IMR-90 (cell line): ENCODE measurements around the gene CIDEA. TPM values are rescaled to one million over a fixed set of nuclear protein-coding genes. Genes with fewer than 3 reads are reported as not detected.

ENCODE experiments used
- ATAC-seq: fragments of 200-7000 bp; cut with Tn5 transposase; 2 replicates; pipeline ENCODE4 v1.9.1; 2020; ENCODE audit warnings: low read depth, mild to moderate bottlenecking, moderate library complexity
- BruUV-seq: library from RNA; stranded (reverse); fragments of 400-500 nt; replicated peaks from 2 replicates; lab custom pipeline; 2021; lab: Mats Ljungman, UMichigan
- CTCF ChIA-PET: fragments of 300-600 bp; formaldehyde crosslinking; extraction: SDS; loops from one replicate; lab custom pipeline; 2021; ENCODE audit warnings: antibody characterized with exemption; lab: Yijun Ruan, JAX
- POLR2A ChIA-PET: fragments of 300-600 bp; sonication (Branson Sonifier 250); formaldehyde crosslinking; loops from one replicate; lab custom pipeline; 2022; ENCODE audit warnings: antibody characterized with exemption; ENCODE audit not compliant: unreplicated experiment; lab: Charles Lee
- DNase-seq: peaks from one replicate; pipeline ENCODE4 v3.0.0; 2013
- H2AFZ ChIP-seq: replicated peaks from 2 replicates; pipeline ENCODE3; 2013; ENCODE audit warnings: low read length, mild to moderate bottlenecking; ENCODE audit not compliant: poor library complexity
- H2AK5ac ChIP-seq: 2 replicates; pipeline ENCODE4 v1.6.1; 2013; ENCODE audit warnings: low read depth, low read length, inconsistent platforms
- H2AK9ac ChIP-seq: replicated peaks from 2 replicates; pipeline ENCODE3; 2013; ENCODE audit warnings: mild to moderate bottlenecking, low read depth, low read length, moderate library complexity; ENCODE audit not compliant: poor library complexity
- H2BK120ac ChIP-seq: 2 replicates; pipeline ENCODE4 v1.6.1; 2013; ENCODE audit warnings: low read depth, low read length, inconsistent platforms
- H2BK15ac ChIP-seq: 3 replicates; pipeline ENCODE4 v1.6.1; 2013; ENCODE audit warnings: low read depth, low read length, inconsistent platforms
- H2BK20ac ChIP-seq: 2 replicates; pipeline ENCODE4 v1.6.1; 2013; ENCODE audit warnings: low read depth, mild to moderate bottlenecking, inconsistent platforms, low read length, moderate library complexity
- H2BK5ac ChIP-seq: 2 replicates; pipeline ENCODE4 v1.6.1; 2013; ENCODE audit warnings: mild to moderate bottlenecking, low read depth, low read length, inconsistent platforms; ENCODE audit not compliant: poor library complexity, severe bottlenecking
- H3K14ac ChIP-seq: replicated peaks from 2 replicates; pipeline ENCODE4 v1.6.1; 2013; ENCODE audit warnings: low read depth, low read length, inconsistent platforms
- H3K18ac ChIP-seq: 2 replicates; pipeline ENCODE4 v1.6.1; 2013; ENCODE audit warnings: low read depth, low read length, control low read depth
- H3K23ac ChIP-seq: 2 replicates; pipeline ENCODE4 v1.6.1; 2013; ENCODE audit warnings: low read depth, low read length, inconsistent platforms
- H3K27ac ChIP-seq: 2 replicates; pipeline ENCODE4 v1.5.1; 2013; ENCODE audit warnings: mild to moderate bottlenecking, control low read depth, low read length; ENCODE audit not compliant: insufficient read depth
- H3K27me3 ChIP-seq: 2 replicates; pipeline ENCODE4 v1.6.1; 2013; ENCODE audit warnings: low read length; ENCODE audit not compliant: control insufficient read depth, insufficient read depth
- H3K36me3 ChIP-seq: 2 replicates; pipeline ENCODE4 v1.6.1; 2013; ENCODE audit warnings: low read length, mixed read lengths; ENCODE audit not compliant: control insufficient read depth, insufficient read depth
- H3K4ac ChIP-seq: 2 replicates; pipeline ENCODE4 v1.6.1; 2013; ENCODE audit warnings: low read depth, low read length, inconsistent platforms
- H3K4me1 ChIP-seq: 2 replicates; pipeline ENCODE4 v1.6.1; 2013; ENCODE audit warnings: low read length, mixed read lengths; ENCODE audit not compliant: control insufficient read depth, insufficient read depth
- H3K4me2 ChIP-seq: 2 replicates; pipeline ENCODE4 v1.6.1; 2013; ENCODE audit warnings: low read depth, mild to moderate bottlenecking, control low read depth, low read length, moderate library complexity
- H3K4me3 ChIP-seq: 2 replicates; pipeline ENCODE4 v1.5.1; 2013; ENCODE audit warnings: low read depth, mild to moderate bottlenecking, control low read depth, low read length, moderate library complexity; ENCODE audit not compliant: insufficient read depth
- H3K56ac ChIP-seq: 2 replicates; pipeline ENCODE4 v1.6.1; 2013; ENCODE audit warnings: low read length, inconsistent platforms; ENCODE audit not compliant: insufficient read depth; ENCODE audit errors: extremely low read depth
- H3K79me1 ChIP-seq, 2 experiments: 2 replicates each; pipeline ENCODE4 v1.6.1; 2013; ENCODE audit warnings: low read length in 2 of 2, inconsistent platforms in 1 of 2, low read depth in 1 of 2
- H3K9ac ChIP-seq: 2 replicates; pipeline ENCODE4 v1.6.1; 2013; ENCODE audit warnings: low read depth, low read length, control low read depth
- H3K9me1 ChIP-seq: 2 replicates; pipeline ENCODE4 v1.6.1; 2013; ENCODE audit warnings: low read length, inconsistent platforms; ENCODE audit not compliant: insufficient read depth
- H3K9me3 ChIP-seq: 2 replicates; pipeline ENCODE4 v1.6.1; 2013; ENCODE audit warnings: low read length; ENCODE audit not compliant: control insufficient read depth, insufficient read depth
- H4K20me1 ChIP-seq: 2 replicates; pipeline ENCODE4 v1.6.1; 2013; ENCODE audit warnings: low read length, inconsistent platforms; ENCODE audit not compliant: insufficient read depth
- H4K5ac ChIP-seq: 2 replicates; pipeline ENCODE4 v1.6.1; 2013; ENCODE audit warnings: mild to moderate bottlenecking, low read depth, low read length, control low read depth
- H4K8ac ChIP-seq, 2 experiments: 2 replicates each; pipeline ENCODE4 v1.6.1; 2013; ENCODE audit warnings: low read depth in 2 of 2, low read length in 2 of 2, control low read depth in 1 of 2, inconsistent platforms in 1 of 2
- H4K91ac ChIP-seq: 2 replicates; pipeline ENCODE4 v1.6.1; 2013; ENCODE audit warnings: low read depth, low read length, inconsistent platforms; ENCODE audit not compliant: insufficient read depth
- FOS ChIP-seq: fragments of 150-350 bp; IDR thresholded peaks from 2 replicates; pipeline ENCODE4 v1.6.1; 2016; ENCODE audit warnings: low read depth, low read length
- MXI1 ChIP-seq: IDR thresholded peaks from 2 replicates; pipeline ENCODE4 v1.6.1; 2012; ENCODE audit warnings: low read depth, mild to moderate bottlenecking, low read length, moderate library complexity, borderline replicate concordance
- NFE2L2 ChIP-seq: fragments of 150-350 bp; IDR thresholded peaks from 2 replicates; pipeline ENCODE4 v1.6.1; 2016; ENCODE audit warnings: low read depth, mild to moderate bottlenecking, low read length
- POLR2A ChIP-seq: IDR thresholded peaks from 2 replicates; pipeline ENCODE4 v1.6.1; 2012; ENCODE audit warnings: mild to moderate bottlenecking, low read depth, low read length
- RAD21 ChIP-seq: IDR thresholded peaks from 2 replicates; pipeline ENCODE4 v1.6.1; 2012; ENCODE audit warnings: low read length, improper control_type of control experiment
- WGBS, 2 experiments: methylation state at CpG; one replicate each; pipeline versions ENCODE4 v1.1.5 to v1.1.7; 2013; ENCODE audit warnings: missing lambda C conversion rate in 2 of 2; ENCODE audit not compliant: insufficient read length in 1 of 2; ENCODE audit errors: extremely low coverage in 2 of 2; 5-methylcytosine and 5-hydroxymethylcytosine counted together
- dilution Hi-C: fragments of 300-500 bp; cut with HindIII; formaldehyde crosslinking; loops from one replicate; pipeline ENCODE4 v1.14.3; 2018; ENCODE audit warnings: low sequenced_read_pairs; ENCODE audit not compliant: unreplicated experiment
- in situ Hi-C: fragments of 300-500 bp; cut with MboI; formaldehyde crosslinking; loops from 3 replicates; pipeline ENCODE4 v1.14.3; 2019; ENCODE audit warnings: low sequenced_read_pairs, inconsistent platforms, mixed read lengths
- intact Hi-C: fragments of 100-400 bp; cut with micrococcal nuclease; formaldehyde crosslinking; loops from 2 replicates; pipeline ENCODE4 v1.10.0; 2022
- polyA plus RNA-seq, 3 experiments: library from polyadenylated mRNA; depleted of rRNA; stranded (reverse); fragments of >200 nt; gene quantifications; 2 replicates each; pipeline ENCODE4 v1.2.3, GENCODE V29; 2012; ENCODE audit warnings: low replicate concordance in 1 of 3
- total RNA-seq: library from RNA; depleted of rRNA; stranded (reverse); fragments of >200 nt; gene quantifications from 2 replicates; pipeline ENCODE4 v1.2.3, GENCODE V29; 2012

The CIDEA gene
- total and polyA plus RNA-seq, 2 of the 4 experiments (the other 2 are of a cell fraction) = not detected

DNA sequence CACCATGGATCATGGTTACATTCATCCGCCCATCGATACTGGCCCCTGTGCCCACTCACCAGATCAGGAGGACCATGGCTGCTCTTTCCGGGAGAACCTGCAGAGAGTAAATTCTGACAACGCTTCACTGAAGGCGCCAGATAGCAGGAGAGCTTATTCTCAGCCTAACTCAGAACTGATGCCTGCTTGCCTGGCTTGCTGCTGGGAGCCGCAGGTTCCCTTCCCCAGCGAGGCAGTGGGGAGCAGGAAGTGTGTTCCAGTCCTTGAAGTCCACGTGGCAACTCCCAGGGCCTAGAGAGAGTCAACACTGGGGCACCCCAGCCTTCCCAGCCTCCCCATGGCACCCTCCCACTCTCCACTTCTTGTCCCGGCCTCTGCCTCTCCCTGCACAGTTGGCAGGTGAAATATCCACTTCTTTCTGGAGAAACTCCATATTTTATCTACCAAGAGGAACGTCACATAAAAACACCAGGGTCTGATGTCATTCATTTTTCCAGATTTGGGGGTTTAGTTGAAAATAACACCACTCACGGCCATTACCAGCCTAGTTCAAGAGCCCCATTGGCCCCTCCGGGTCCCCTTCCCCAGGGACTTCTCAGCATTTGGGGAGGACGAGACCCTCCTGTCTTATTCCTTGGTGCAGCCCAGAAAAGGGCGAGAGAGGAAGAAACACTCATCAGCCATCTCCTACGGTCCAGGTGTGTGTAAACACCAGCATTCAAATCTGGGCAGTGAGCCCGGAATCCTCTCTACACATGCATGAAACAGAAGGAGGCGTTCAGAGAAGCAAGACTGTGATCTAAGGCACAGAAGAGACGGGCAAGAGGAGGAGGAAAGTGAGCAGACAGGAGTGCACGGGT, 50.4 kb downstream of the CIDEA start:
- ChIA-PET POLR2A (no interaction called here), CTCF (no interaction called here)
- Histone ChIP-seq H4K5ac (no peak overlapping the region), H3K56ac (no peak overlapping the region), H3K14ac (peak overlapping the region; percentile 66; the same call in 1 of the 2 replicates), H3K4me3 (no peak overlapping the region), H2BK5ac (no peak overlapping the region), H2BK15ac (no peak overlapping the region), H3K4me1 (peaks cover 10% of the 10 kb centered on the region), H2BK120ac (no peak overlapping the region), H4K8ac (no peak overlapping the region), H3K4ac (peak overlapping the region; percentile 57), H2AK9ac (peak overlapping the region; percentile 21), H4K91ac (no peak overlapping the region), H3K18ac (no peak overlapping the region), H3K27me3 (no peaks in the 10 kb centered on the region), H3K4me2 (no peak overlapping the region), H3K23ac (peak overlapping the region; percentile 82; the same call in 1 of the 2 replicates), H3K27ac (no peak overlapping the region), H2BK20ac (no peak overlapping the region), H3K9me3 (no peaks in the 10 kb centered on the region), H2AK5ac (0 out of 2 replicates have a peak overlapping the region, but pooled peaks have one; percentile 17), H2AFZ (peak overlapping the region; percentile 51), H3K9ac (no peak overlapping the region), H3K79me1 (peaks cover 14 to 36% of the 10 kb centered on the region in 2 experiments; a peak in 3 of 4 replicates), H3K36me3 (peaks cover 3% of the 10 kb centered on the region), H4K20me1 (peaks cover 11% of the 10 kb centered on the region), H3K9me1 (peaks cover 13% of the 10 kb centered on the region; the same call in 1 of the 2 replicates)
- dilution Hi-C loops = no loop called here
- TF ChIP-seq MXI1 (0 out of 2 replicates have a peak, but pooled peaks have one; percentile 27), FOS (no peak), NFE2L2 (no peak), POLR2A (0 out of 2 replicates have a peak, but pooled peaks have one; percentile 17), RAD21 (no peak)
- in situ Hi-C loops = loop anchor here (5.0 kb wide), 1 partner anchor 32 kb away; no protein-coding TSS in a partner anchor
- ATAC-seq = no peak
- intact Hi-C loops = no loop called here
- peak; percentile 82 for DNase-seq
- 76% methylated on average over 7 of the region's 19 CpGs; no CpG with 5 or more reads in 1 of the 2 experiments for WGBS, 2 experiments
- no TSS peak for BruUV-seq
